ENCODE data around the gene C3orf62.
"Not testable (repeated sequence)": the region's sequence is repeated elsewhere in the genome, so short reads cannot be mapped to it uniquely, and the experiment has no call there.

- not testable (repeated sequence) for TF ChIP-seq CTCF, EZH2 (IDR thresholded peaks at IDR 0.05)
Measured at GRCh38 chr3:49240091-49240490, 36.9 kb downstream of the C3orf62 start.
